ENCODE data around the gene SHANK2. TPM values are rescaled to one million over a fixed set of nuclear protein-coding genes. Genes with fewer than 3 reads are reported as not detected.
A peak's percentile ranks its signal among the peaks of the same experiment; 100 is the strongest.

Gene SHANK2
- total RNA-seq, 1 experiment from 2014 or later: 23.8 TPM

DNA sequence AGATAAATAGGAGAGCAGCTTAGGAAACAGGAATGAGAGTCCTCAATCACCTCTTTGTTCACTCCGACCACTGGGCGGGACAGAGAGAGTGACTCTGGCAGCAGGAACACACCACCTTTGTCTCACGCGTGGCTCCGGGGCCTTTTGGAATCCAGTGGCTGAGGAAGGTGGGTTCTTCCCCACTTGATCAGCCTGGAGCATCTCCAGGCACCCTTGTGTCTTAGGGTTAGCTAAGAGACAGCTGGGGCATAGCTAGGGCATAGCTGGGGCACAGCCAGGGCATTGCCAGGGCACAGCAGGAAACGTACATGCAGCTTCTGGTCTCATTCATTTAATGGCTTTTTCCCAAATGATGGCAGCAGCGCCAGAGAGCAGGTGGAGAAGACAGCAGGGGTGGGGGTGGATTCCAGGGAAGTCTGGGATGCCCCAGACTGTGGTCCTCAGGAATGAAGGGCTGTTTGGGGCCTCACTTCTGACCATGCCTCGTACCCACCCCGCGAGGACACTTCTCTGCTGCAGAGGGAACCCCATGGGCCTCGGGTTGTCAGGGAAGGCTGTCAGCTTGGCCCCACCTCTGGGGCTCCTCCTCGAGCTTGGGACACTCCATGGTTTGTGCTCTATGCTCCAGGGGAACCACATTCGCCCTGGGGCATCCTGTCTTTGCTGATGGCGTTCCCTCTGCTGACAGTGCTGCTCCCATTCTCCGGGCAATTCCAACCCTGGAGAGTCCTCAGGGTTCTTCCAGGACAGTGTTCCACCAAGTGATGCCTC lies 30.4 kb upstream of the SHANK2 start:
- H3K27me3 ChIP-seq (ENCODE audit: insufficient read depth, low read length): no peaks in the 10 kb centered on the region
- Mint-ChIP-seq H3K36me3 (ENCODE audit: insufficient read depth in 1 of 3, low read depth in 3 of 3) (no peaks in the 10 kb centered on the region), H3K27me3 (ENCODE audit: low read depth) (peaks cover 19% of the 10 kb centered on the region), H3K27ac (no peak overlapping the region; a peak in 1 of 7 replicates), H3K4me3 (no peak overlapping the region), H3K4me1 (peaks cover 17 to 20% of the 10 kb centered on the region in 2 experiments), H3K9me3 (peaks cover 0 to 2% of the 10 kb centered on the region in 2 experiments; a peak in 2 of 5 replicates)
- H3K9ac ChIP-seq (ENCODE audit: extremely low read depth, insufficient read length, low read length): no peak overlapping the region
- no peak overlapping the region for H2BK15ac ChIP-seq (ENCODE audit: low read depth, low read length)
- no peak overlapping the region for H3K4me2 ChIP-seq (ENCODE audit: insufficient read depth, insufficient read length, low read length)
- H3K23me2 ChIP-seq (ENCODE audit: insufficient read length, low read depth, low read length, poor library complexity, severe bottlenecking): no peaks in the 10 kb centered on the region
- H3K18ac ChIP-seq (ENCODE audit: insufficient read length, low read depth, low read length): no peak overlapping the region
- H2AFZ ChIP-seq (ENCODE audit: low read length): no peak overlapping the region
- no peak overlapping the region for H2AK5ac ChIP-seq (ENCODE audit: insufficient read length, low read length)
- H2BK20ac ChIP-seq (ENCODE audit: low read depth, low read length, poor library complexity, severe bottlenecking): no peak overlapping the region
- no peak overlapping the region for H4K5ac ChIP-seq (ENCODE audit: insufficient read length, low read depth, low read length)
- H3K79me2 ChIP-seq (ENCODE audit: insufficient read depth, low read length): no peaks in the 10 kb centered on the region
- H2BK120ac ChIP-seq (ENCODE audit: low read depth, low read length, poor library complexity, severe bottlenecking): no peak overlapping the region
- no peak overlapping the region for H4K91ac ChIP-seq (ENCODE audit: insufficient read length, low read depth, low read length)
- H3K79me1 ChIP-seq (ENCODE audit: insufficient read depth, low read depth, low read length, poor library complexity, severe bottlenecking): no peaks in the 10 kb centered on the region
- H4K20me1 ChIP-seq (ENCODE audit: control insufficient read depth, insufficient read depth, insufficient read length): no peaks in the 10 kb centered on the region
- no peak for TF ChIP-seq CTCF (conservative IDR thresholded peaks at IDR 0.05)
- H2BK5ac ChIP-seq (ENCODE audit: insufficient read length, low read length): no peak overlapping the region
- peak; percentile 28 for DNase-seq
- H3K23ac ChIP-seq (ENCODE audit: insufficient read length, low read depth, low read length): no peak overlapping the region
- no peak overlapping the region for H3K4ac ChIP-seq (ENCODE audit: low read depth, low read length)
- H3K4me1 ChIP-seq (ENCODE audit: insufficient read depth, low read length): no peaks in the 10 kb centered on the region; the same call in 1 of the 2 replicates
- H3K56ac ChIP-seq (ENCODE audit: insufficient read length, low read depth, low read length): no peak overlapping the region
- no peak overlapping the region for H3T11ph ChIP-seq (ENCODE audit: low read length)
- H3K27ac ChIP-seq (ENCODE audit: insufficient read length, low read depth, low read length): no peak overlapping the region
- H4K8ac ChIP-seq (replicated peaks; ENCODE audit: insufficient read length, low read depth, low read length): no peak overlapping the region
- WGBS (ENCODE audit: extremely low coverage, insufficient read length, low lambda C conversion rate): no CpG with 5 or more reads among the region's 15 CpGs
- no peak overlapping the region for H3K14ac ChIP-seq (ENCODE audit: insufficient read depth, low read length)
- no peak overlapping the region for H2BK12ac ChIP-seq (ENCODE audit: insufficient read length, low read depth, low read length)
- H3K9me3 ChIP-seq (ENCODE audit: control insufficient read depth, low read depth, low read length): no peaks in the 10 kb centered on the region

Data from H9 (cell line).